Stimulated activated CD4-positive, alpha-beta T cell treated with anti-CD3 and anti-CD28 coated beads, Interleukin-2, amount 100 ng/mL, for 48 hours (primary cell): ENCODE measurements around the gene PPP2R3B.
A peak's percentile ranks its signal among the peaks of the same experiment; 100 is the strongest.
"Not testable (repeated sequence)": the region's sequence is repeated elsewhere in the genome, so short reads cannot be mapped to it uniquely, and the experiment has no call there.

Experiments
- DNase-seq, 2 donors: peaks; one replicate each; pipeline ENCODE4 v3.0.0-alpha.2; 2020

PPP2R3B gene

GRCh38 chrX:334971-335757, 51.5 kb downstream of the PPP2R3B start:
- no peak for DNase-seq

DNA sequence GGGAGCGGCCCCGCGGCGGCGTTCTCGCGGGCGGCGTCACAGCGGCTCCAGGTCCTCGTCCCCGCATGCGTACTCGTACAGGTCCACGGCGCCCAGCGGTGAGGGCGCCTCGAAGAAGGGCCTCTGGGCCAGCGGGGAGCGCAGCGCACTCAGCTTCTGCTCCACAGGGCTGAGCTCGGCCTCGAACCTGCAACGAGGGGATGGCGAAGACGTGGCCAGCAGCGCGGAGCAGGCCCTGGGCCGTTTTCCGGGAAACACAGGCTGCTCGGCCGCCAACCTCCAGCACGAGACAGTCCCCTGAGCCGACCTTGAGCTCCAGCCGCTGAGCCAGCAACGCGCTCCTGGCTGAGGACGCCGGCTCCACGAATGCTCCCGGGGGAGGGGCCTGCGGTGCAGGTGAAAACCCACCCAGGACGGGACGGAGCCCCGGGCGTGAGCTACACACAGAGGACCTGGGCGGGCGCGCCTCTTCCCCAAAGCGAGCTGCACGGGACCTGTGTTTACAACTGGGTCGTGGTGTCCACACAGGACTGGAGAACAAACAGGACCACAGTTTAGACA, 52.3 kb downstream of the PPP2R3B start:
- DNase-seq, result no peak

DNA sequence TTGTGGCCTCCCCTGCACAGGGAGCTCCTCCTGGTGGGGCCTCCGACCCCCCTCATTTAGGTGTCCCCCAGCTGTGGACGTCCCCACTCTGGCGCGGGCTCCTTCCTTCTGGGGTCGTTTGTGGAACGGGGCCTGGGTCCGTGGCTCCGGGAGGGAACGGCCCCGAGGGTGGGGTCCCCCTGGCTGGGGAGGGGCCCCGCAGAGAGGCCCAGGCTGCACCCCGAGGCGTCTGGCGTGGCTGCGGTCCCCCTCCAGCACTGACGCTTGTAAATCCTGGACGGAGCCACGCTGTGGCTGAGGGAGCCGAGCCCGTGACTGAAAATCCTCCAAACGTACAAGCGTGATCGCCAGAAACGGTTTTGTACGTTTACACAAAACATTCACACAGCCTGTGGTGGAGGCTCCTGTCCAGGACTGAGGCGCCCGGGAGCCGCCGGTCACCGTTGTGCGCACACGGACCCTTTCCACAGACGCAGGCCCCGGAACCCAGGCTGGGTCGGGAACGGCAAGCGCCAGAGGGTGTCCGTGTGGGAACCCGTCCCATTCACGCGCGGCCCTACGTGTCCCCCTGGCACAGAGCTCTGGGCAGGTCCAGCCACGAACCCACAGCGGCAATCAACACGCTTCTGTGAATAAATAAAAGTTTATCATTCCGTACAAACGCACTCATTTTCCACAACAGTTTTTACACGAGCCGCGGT, 52.9 kb downstream of the PPP2R3B start:
- no peak for DNase-seq

DNA sequence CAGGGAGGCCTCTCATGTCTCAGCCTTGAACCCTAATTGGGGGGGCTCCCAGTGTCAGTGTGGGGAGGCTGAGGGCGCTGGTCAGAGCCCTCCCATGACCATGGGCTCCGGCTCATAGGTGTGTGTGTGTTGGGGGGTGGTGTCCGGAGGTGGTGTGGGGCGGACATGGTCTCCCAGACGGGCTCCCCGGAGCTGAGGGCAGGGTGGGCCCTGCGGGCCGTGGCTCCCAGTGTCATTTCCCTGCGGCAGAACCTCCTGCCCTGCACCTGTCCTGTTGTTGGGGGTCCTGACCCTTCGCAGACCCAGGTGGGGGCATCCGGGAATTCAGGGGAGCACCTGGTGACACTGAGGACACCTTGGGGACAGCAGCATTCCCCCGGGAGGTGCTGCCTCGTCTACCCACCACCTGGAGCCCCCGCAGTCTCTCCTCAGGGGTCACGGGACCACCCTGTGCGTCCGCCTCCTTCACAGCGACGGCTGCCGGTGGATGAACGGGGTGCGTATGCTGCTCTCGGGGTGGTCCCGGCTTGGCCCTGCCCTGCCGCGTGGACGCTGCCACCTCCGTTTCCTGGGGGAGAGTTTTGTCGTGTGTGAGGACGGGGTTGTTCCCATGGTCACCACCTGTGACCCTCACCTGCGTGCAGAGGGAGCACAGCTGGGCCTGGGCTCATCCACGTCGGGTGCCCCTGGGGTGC, 53.6 kb downstream of the PPP2R3B start:
- no peak for DNase-seq

DNA sequence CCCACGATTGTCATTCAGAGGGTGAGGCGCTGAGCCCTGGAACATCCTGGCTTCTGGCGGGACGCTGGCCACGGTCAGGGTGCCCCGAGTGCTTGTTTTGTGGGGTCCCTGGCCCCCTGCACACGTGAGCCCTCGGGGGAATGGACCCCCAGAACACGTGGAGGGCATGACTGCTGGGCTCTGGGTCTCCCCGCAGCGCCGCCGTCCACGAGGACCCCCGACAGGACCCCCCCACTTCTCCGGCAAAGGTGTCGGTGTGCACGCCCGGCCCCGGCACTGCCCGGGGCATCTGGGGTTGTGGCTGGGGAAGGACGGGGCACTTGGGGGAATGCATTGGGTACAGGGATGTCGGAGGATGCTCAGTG, 54.2 kb downstream of the PPP2R3B start:
- no peak for DNase-seq

GRCh38 chrX:331825-332495, 54.7 kb downstream of the PPP2R3B start:
- DNase-seq, result no peak

DNA sequence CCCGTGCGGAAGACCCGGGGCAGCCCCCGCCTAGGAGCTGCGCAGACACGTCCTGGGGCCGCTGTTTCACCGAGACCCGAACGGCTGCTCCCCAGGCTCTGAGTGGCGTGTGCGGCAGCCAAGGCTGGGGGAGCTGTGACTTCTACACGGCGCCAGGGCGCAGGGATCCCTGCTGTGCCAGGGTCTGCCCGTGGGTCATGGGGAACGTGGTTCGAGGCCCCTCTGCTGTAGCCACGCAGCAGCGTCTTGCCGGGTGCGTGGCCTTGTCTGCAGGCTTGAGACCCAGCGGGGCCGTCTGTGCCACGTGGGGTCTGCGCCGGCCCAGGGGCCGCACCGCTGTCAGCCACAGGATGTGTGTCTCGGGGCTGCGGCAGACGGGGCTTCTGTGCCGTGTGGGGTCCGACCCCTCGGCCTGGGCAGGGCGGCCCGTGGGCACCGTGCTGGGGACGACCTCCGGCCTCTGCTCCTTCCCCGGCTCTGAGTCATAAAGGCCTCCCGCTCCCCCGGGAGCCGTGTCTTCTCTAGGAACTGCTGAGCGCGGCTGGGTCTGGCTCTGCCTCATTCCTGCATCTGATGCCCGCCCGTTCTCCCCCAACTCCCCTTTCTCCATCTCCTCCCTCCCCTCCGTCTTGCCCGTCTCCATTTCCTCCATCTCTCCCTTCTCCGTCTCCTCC, 55.4 kb downstream of the PPP2R3B start:
- no peak for DNase-seq

DNA sequence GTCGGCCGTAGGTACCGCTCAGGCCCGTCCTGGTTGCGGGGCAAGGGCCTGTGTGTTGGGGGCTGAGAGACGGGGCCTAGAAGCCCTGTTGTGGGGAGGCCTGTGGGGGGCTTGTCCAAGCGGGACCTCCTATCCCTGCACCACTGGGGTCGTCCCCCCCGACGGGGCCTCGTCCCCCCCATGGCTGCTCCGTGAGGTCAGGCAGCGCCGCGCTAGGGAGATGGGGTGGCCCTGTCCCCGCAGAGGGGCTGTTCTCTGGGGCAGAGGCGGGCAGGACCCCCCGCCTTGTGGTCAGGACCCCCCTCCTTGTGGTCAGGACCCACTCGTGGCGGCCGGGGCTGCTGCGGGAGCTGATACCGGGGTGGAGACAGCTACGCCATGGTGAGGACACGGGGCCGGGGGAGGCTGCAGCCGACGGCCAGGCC, 56.0 kb downstream of the PPP2R3B start:
- DNase-seq, result no peak

DNA sequence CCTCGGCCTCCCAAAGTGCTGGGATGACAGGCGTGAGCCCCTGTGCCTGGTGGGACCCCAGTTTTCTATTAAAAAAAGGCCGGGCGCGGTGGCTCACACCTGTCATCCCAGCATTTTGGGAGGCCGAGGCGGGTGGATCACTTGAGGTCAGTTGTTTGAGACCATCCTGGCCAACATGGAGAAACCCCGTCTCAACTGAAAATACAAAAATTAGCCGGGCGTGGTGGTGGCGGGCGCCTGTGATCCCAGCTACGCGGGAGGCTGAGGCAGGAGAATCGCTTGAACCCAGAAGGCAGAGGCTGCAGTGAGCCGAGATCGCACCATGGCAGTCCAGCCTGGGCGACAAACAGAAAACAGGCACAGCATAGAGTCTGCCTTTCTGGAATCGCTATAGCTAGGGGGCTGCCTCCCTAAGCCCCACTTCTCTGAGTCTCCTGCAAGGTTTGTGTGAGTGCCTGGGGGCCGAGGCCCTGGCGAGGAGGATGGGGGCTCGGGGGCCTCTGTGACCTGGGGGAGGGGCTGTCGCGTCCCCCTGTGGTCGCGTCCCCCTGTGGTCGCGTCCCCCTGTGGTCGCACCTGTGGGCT, 56.5 kb downstream of the PPP2R3B start:
- DNase-seq, result not testable (repeated sequence)

DNA sequence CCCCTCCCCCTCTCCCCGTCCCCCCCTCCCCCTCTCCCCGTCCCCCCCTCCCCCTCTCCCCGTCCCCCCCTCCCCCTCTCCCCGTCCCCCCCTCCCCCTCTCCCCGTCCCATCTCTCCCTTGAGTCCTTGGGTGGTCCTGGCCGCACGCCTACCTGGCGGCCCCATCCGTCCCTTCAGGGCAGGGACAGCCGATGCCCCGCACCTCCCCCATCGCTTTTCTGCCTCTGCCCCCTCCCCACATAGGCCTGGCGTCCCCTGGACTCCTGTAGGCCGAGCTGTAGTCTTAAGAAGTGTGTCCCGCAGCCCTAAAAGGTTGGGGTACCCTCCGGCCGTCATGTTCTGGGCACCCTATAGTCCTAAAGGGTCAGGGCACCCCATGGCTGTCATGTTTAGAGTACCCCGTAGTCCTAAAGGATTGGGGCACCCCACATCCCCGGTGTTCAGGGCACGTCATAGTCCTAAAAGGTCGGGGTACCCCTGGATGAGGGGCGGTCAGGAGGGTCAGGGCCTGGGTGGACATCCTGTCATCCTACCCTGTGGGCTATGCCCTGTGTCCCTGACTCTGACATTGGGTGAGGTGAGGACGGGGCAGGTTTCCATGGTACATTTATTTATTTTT, 57.3 kb downstream of the PPP2R3B start:
- DNase-seq, result no peak

GRCh38 chrX:327660-328126, 59.0 kb downstream of the PPP2R3B start:
- DNase-seq, result no peak

DNA sequence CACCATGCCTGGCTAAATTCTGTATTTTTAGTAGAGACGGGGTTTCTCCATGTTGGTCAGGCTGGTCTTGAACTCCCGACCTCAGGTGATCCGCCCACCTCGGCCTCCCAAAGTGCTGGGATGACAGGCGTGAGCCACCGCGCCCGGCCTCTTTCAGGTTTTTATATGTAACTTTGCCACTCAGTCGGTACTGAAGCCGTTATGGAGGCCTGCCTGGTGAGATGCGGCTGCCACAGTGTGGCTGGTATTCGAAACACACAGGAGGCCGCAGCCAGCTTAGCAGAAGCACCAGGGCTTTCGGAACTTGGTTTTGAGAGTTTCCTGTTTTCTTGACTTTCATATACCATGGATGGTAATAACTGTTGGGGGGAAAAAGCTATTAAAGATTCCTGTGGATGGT, 62.0 kb downstream of the PPP2R3B start:
- DNase-seq, result not testable (repeated sequence)

- no peak for DNase-seq
These were observed 62.7 kb downstream of the PPP2R3B start for GRCh38 chrX:323721-324628.

DNA sequence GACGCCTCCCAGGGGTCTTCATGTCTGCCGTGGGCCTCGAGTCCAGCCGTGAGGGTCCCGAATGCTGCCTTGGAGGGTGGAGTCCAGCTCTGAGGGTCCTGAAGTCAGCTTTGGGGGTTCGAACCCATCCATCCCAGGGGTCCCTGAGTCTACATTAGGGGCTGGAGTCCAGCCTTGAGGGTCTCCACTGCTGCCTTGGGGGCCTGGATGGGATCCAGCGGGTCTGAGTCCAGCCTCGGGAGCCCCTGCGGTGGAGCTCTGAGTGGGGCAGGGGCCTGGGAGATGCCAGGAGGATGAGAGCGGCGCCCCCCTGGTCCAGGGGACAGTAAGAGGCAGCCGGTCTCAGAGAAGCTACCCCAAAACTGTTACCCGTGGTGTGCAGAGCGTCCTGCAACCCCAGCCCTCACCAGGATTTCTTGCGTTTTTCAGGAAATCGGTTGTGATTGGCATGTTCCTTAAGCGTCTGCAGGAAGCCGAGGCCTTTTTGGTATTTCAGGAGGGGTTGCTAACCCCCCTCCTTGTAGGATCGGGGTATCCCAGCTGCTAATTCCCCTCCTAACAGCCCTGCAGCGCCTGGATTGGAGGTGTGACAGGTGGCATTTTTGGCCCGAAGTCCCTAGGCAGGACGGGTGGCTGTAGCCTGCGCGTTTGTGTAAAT, 66.5 kb downstream of the PPP2R3B start:
- no peak for DNase-seq

DNA sequence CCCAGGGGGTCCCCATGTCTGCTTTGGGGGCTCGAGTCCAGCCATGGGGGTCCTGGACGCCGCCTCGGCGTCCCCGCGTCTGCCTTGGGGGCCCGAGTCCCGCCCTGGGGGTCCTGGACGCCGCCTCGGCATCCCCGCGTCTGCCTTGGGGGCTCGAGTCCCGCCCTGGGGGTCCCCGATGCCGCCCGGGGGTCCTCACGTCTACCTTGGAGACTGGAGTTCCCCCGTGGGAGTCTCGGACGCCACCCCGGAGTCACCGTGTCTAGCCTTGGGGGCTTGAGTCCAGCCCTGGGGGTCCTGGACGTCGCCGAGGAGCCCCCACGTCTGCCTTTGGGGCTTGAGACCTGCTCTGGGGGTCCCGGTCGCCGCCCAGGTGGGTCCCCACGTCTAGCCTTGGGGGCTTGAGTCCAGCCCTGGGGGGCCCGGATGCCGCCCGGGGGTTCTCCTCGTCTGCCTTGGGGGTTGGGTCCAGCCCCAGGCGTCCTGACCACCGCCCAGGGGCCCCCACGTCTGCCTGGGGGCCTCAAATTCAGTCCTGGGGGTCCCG, 67.1 kb downstream of the PPP2R3B start:
- DNase-seq, result no peak

- DNase-seq, result peak; percentile 90 to 95
These were observed 67.7 kb downstream of the PPP2R3B start, which contains the start of gene GTPBP6 for GRCh38 chrX:318739-319578. TSS of gene GTPBP6 (minus strand) at chrX:318796. CDS start at chrX:318787, 9 bp downstream.

DNA sequence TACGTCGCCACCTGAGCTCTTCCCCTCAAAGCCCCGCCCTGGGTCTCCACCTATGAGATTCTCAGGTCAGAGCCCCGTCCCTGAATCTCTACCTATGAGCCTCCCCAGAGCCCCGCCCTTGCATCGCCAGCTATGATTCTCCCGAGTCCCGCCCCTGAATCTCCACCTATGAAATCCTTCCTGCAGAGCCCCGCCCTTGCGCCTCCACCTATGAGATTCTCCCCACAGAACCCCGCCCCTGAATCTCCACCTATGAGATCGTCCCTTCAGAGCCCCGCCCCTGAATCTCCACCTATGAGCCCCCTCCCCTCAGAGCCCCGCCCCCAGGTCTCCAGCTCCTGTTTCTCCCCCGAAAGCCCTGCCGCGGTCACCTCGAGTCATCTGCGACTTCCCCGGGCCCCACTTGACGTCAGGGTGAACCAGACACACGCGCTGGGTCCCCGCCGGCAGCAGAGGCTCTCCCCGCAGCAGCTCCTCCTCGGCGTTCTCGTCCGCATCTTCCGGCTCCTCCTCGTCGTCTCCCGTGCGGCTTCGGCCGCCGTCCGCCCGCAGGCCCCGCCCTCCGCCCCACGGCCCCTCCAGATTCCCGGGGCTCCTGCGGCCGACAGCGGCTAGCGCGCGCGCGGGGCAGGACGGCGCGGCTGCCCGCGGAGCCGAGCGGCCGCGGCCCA, 68.5 kb downstream of the PPP2R3B start:
- DNase-seq, result peak; percentile 94 to 96
